ENCODE data around the gene EXO5. TPM values are rescaled to one million over a fixed set of nuclear protein-coding genes. Genes with fewer than 3 reads are reported as not detected.

Gene EXO5
- total RNA-seq, 2 experiments from 2014 or later: 16.3 to 16.8 TPM

- Mint-ChIP-seq H3K27ac (no peak overlapping the region), H3K36me3 (ENCODE audit: low read depth) (no peaks in the 10 kb centered on the region), H3K9me3 (peaks cover 20% of the 10 kb centered on the region), H3K4me1 (peaks cover 3% of the 10 kb centered on the region), H3K4me3 (no peak overlapping the region), H3K27me3 (no peaks in the 10 kb centered on the region)
- no peak for DNase-seq
- POLR2A ChIA-PET: no interaction called here
- CTCF ChIA-PET: no interaction called here
Observed at GRCh38 chr1:40562185-40562584, 53.6 kb downstream of the EXO5 start.

DNA sequence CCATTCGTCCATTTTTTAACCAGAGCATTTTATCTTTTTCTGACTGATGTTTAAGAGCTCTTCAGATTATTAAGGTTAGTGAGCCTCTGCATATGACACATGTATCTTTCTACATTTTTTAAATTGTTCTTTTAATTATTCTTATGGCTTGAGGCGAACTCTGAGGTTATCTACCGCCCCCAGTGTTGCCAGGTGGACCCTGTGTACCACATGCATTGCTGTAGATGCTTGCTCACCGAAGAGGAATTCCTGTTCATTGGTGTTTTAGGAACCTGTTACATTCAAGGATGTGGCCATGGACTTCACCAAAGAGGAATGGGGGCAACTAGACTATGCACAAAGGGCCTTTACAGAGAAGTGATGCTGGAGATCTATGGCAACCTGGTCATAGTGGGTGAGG is 54.7 kb downstream of the EXO5 start:
- H3K27ac Mint-ChIP-seq: no peak overlapping the region
- no peaks in the 10 kb centered on the region for H3K36me3 Mint-ChIP-seq (ENCODE audit: low read depth)
- H3K9me3 Mint-ChIP-seq: peaks cover 14% of the 10 kb centered on the region
- H3K27me3 Mint-ChIP-seq: no peaks in the 10 kb centered on the region
- ChIA-PET CTCF (no interaction called here), POLR2A (no interaction called here)
- no peak overlapping the region for H3K4me3 Mint-ChIP-seq
- DNase-seq: no peak
- peaks cover 3% of the 10 kb centered on the region for H3K4me1 Mint-ChIP-seq

GRCh38 chr1:40564506-40564905 is 55.9 kb downstream of the EXO5 start:
- POLR2A ChIA-PET: no interaction called here
- DNase-seq: no peak
- CTCF ChIA-PET: interaction anchor here (0.6 kb wide), 1 partner anchor 14 kb away, joined by 3 read pairs; no protein-coding TSS in a partner anchor
- H3K36me3 Mint-ChIP-seq (ENCODE audit: low read depth): no peaks in the 10 kb centered on the region
- peaks cover 3% of the 10 kb centered on the region for H3K4me1 Mint-ChIP-seq
- H3K4me3 Mint-ChIP-seq: no peak overlapping the region
- no peaks in the 10 kb centered on the region for H3K27me3 Mint-ChIP-seq
- H3K27ac Mint-ChIP-seq: no peak overlapping the region
- H3K9me3 Mint-ChIP-seq: peaks cover 14% of the 10 kb centered on the region

GRCh38 chr1:40564913-40565312 is 56.3 kb downstream of the EXO5 start:
- ChIA-PET POLR2A (no interaction called here), CTCF (interaction anchor here (0.6 kb wide), 1 partner anchor 14 kb away, joined by 3 read pairs; no protein-coding TSS in a partner anchor)
- Mint-ChIP-seq H3K4me1 (peaks cover 3% of the 10 kb centered on the region), H3K4me3 (no peak overlapping the region), H3K9me3 (peaks cover 11% of the 10 kb centered on the region), H3K36me3 (ENCODE audit: low read depth) (no peaks in the 10 kb centered on the region), H3K27me3 (no peaks in the 10 kb centered on the region), H3K27ac (no peak overlapping the region)
- DNase-seq: no peak

Other genes starting within 250 kb of the EXO5 start
- 1 to 10 TPM; 1.2 to 1.9 TPM for gene COL9A2, start 191.5 kb upstream of the EXO5 start, total RNA-seq
- 100 to 1,000 TPM; 115 to 140 TPM for gene SMAP2, start 135.0 kb upstream of the EXO5 start, total RNA-seq
- gene ZFP69B, start 58.3 kb upstream of the EXO5 start, total RNA-seq: 1 to 10 TPM; 3.0 to 3.5 TPM
- 1 to 10 TPM; 2.5 to 2.7 TPM for gene ZFP69, start 31.5 kb upstream of the EXO5 start, total RNA-seq
- gene ZNF684, start 22.9 kb downstream of the EXO5 start, total RNA-seq: 1 to 10 TPM; 5.5 to 8.8 TPM
- 1 to 10 TPM; 4.0 to 5.4 TPM for gene RIMS3, start 156.9 kb downstream of the EXO5 start, total RNA-seq
- gene NFYC, start 182.9 kb downstream of the EXO5 start, total RNA-seq: 10 to 100 TPM; 85.7 to 99.2 TPM